Activated naive CD8-positive, alpha-beta T cell treated with anti-CD3 and anti-CD28 coated beads for 36 hours (primary cell): Measurements from ENCODE around the gene ALOXE3. TPM values are rescaled to one million over a fixed set of nuclear protein-coding genes. Genes with fewer than 3 reads are reported as not detected.

Experiments used
- DNase-seq: peaks from one replicate; pipeline ENCODE4 v3.0.0; 2021
- H3K27ac Mint-ChIP-seq: one replicate; pipeline ENCODE4 v1.8.0; 2022; ENCODE audit warnings: mild to moderate bottlenecking, moderate library complexity, mixed read lengths
- H3K27me3 Mint-ChIP-seq: one replicate; pipeline ENCODE4 v1.8.0; 2022; ENCODE audit warnings: mild to moderate bottlenecking, mixed read lengths
- H3K36me3 Mint-ChIP-seq: one replicate; pipeline ENCODE4 v1.8.0; 2021; ENCODE audit warnings: mild to moderate bottlenecking, mixed read lengths
- H3K4me1 Mint-ChIP-seq: one replicate; pipeline ENCODE4 v1.8.0; 2021; ENCODE audit warnings: mixed read lengths
- H3K4me3 Mint-ChIP-seq: one replicate; pipeline ENCODE4 v1.8.0; 2022; ENCODE audit warnings: mild to moderate bottlenecking, moderate library complexity, mixed read lengths
- H3K9me3 Mint-ChIP-seq: one replicate; pipeline ENCODE4 v1.8.0; 2022; ENCODE audit warnings: mixed read lengths
- total RNA-seq, 2 experiments: library from RNA; stranded (reverse); gene quantifications; one replicate each; pipeline ENCODE4 v1.2.3, GENCODE V29; 2021

The ALOXE3 gene
- total RNA-seq, 2 experiments from 2014 or later = 0.10 TPM; not detected in 1

GRCh38 chr17:8140065-8141029 lies 22.0 kb upstream of the ALOXE3 start:
- no peaks in the 10 kb centered on the region for H3K9me3 Mint-ChIP-seq
- H3K36me3 Mint-ChIP-seq = peaks cover 5% of the 10 kb centered on the region
- peaks cover 4% of the 10 kb centered on the region for H3K27me3 Mint-ChIP-seq
- peaks cover 2% of the 10 kb centered on the region for H3K4me1 Mint-ChIP-seq
- no peak overlapping the region for H3K27ac Mint-ChIP-seq
- H3K4me3 Mint-ChIP-seq = no peak overlapping the region
- DNase-seq = no peak

- Mint-ChIP-seq H3K9me3 (no peaks in the 10 kb centered on the region), H3K27ac (no peak overlapping the region), H3K4me3 (no peak overlapping the region), H3K36me3 (peaks cover 2% of the 10 kb centered on the region), H3K4me1 (peaks cover 2% of the 10 kb centered on the region), H3K27me3 (peaks cover 4% of the 10 kb centered on the region)
- DNase-seq = peak; percentile 95
Observed at GRCh38 chr17:8138672-8139371, 20.5 kb upstream of the ALOXE3 start.

GRCh38 chr17:8138374-8138671 lies 20.0 kb upstream of the ALOXE3 start:
- Mint-ChIP-seq H3K27me3 (peaks cover 4% of the 10 kb centered on the region), H3K4me1 (peaks cover 2% of the 10 kb centered on the region), H3K9me3 (no peaks in the 10 kb centered on the region), H3K27ac (no peak overlapping the region), H3K4me3 (no peak overlapping the region), H3K36me3 (no peaks in the 10 kb centered on the region)
- DNase-seq = no peak

GRCh38 chr17:8137645-8138373 lies 19.5 kb upstream of the ALOXE3 start:
- peaks cover 4% of the 10 kb centered on the region for H3K27me3 Mint-ChIP-seq
- no peak for DNase-seq
- H3K36me3 Mint-ChIP-seq = no peaks in the 10 kb centered on the region

GRCh38 chr17:8133941-8134340 lies 15.6 kb upstream of the ALOXE3 start:
- Mint-ChIP-seq H3K27me3 (peaks cover 4% of the 10 kb centered on the region), H3K4me1 (peaks cover 5% of the 10 kb centered on the region), H3K27ac (no peak overlapping the region)

More at GRCh38 chr17:8137645-8138373, 19.5 kb upstream of the ALOXE3 start:
- Mint-ChIP-seq H3K4me3 (no peak overlapping the region), H3K27ac (no peak overlapping the region), H3K9me3 (no peaks in the 10 kb centered on the region), H3K4me1 (peaks cover 2% of the 10 kb centered on the region)

GRCh38 chr17:8133399-8133798 lies 15.1 kb upstream of the ALOXE3 start:
- H3K27ac Mint-ChIP-seq = no peak overlapping the region
- H3K4me1 Mint-ChIP-seq = peaks cover 5% of the 10 kb centered on the region

More at GRCh38 chr17:8133941-8134340, 15.6 kb upstream of the ALOXE3 start:
- DNase-seq = no peak
- no peaks in the 10 kb centered on the region for H3K9me3 Mint-ChIP-seq
- no peaks in the 10 kb centered on the region for H3K36me3 Mint-ChIP-seq
- no peak overlapping the region for H3K4me3 Mint-ChIP-seq

GRCh38 chr17:8131844-8132441 lies 13.6 kb upstream of the ALOXE3 start:
- no peaks in the 10 kb centered on the region for H3K36me3 Mint-ChIP-seq
- no peak for DNase-seq
- peaks cover 9% of the 10 kb centered on the region for H3K27me3 Mint-ChIP-seq
- no peak overlapping the region for H3K4me3 Mint-ChIP-seq
- no peaks in the 10 kb centered on the region for H3K9me3 Mint-ChIP-seq
- H3K4me1 Mint-ChIP-seq = peaks cover 10% of the 10 kb centered on the region
- H3K27ac Mint-ChIP-seq = no peak overlapping the region

More at GRCh38 chr17:8133399-8133798, 15.1 kb upstream of the ALOXE3 start:
- Mint-ChIP-seq H3K36me3 (no peaks in the 10 kb centered on the region), H3K4me3 (no peak overlapping the region), H3K9me3 (no peaks in the 10 kb centered on the region), H3K27me3 (peaks cover 4% of the 10 kb centered on the region)
- DNase-seq = no peak

GRCh38 chr17:8128125-8128784 lies 9.9 kb upstream of the ALOXE3 start:
- H3K4me3 Mint-ChIP-seq = no peak overlapping the region
- H3K27ac Mint-ChIP-seq = no peak overlapping the region
- peaks cover 2% of the 10 kb centered on the region for H3K9me3 Mint-ChIP-seq
- peaks cover 4% of the 10 kb centered on the region for H3K36me3 Mint-ChIP-seq
- peaks cover 37% of the 10 kb centered on the region for H3K27me3 Mint-ChIP-seq
- no peak for DNase-seq
- H3K4me1 Mint-ChIP-seq = peaks cover 34% of the 10 kb centered on the region

GRCh38 chr17:8126491-8127066 lies 8.3 kb upstream of the ALOXE3 start:
- DNase-seq = peak; percentile 67
- Mint-ChIP-seq H3K27ac (peak overlapping the region; percentile 52), H3K4me3 (peak overlapping the region; percentile 85), H3K36me3 (peaks cover 4% of the 10 kb centered on the region), H3K4me1 (peaks cover 40% of the 10 kb centered on the region), H3K9me3 (peaks cover 2% of the 10 kb centered on the region), H3K27me3 (peaks cover 46% of the 10 kb centered on the region)

- H3K36me3 Mint-ChIP-seq = peaks cover 4% of the 10 kb centered on the region
- H3K4me1 Mint-ChIP-seq = peaks cover 42% of the 10 kb centered on the region
- no peak for DNase-seq
- peaks cover 46% of the 10 kb centered on the region for H3K27me3 Mint-ChIP-seq
- H3K27ac Mint-ChIP-seq = peak overlapping the region; percentile 95
- H3K9me3 Mint-ChIP-seq = peaks cover 2% of the 10 kb centered on the region
- H3K4me3 Mint-ChIP-seq = peak overlapping the region; percentile 85
Observed at GRCh38 chr17:8125947-8126490, 7.7 kb upstream of the ALOXE3 start.

GRCh38 chr17:8125154-8125946 lies 7.0 kb upstream of the ALOXE3 start:
- Mint-ChIP-seq H3K4me1 (peaks cover 48% of the 10 kb centered on the region), H3K27me3 (peaks cover 52% of the 10 kb centered on the region), H3K27ac (peak overlapping the region; percentile 95), H3K9me3 (peaks cover 5% of the 10 kb centered on the region), H3K4me3 (peak overlapping the region; percentile 85), H3K36me3 (peaks cover 8% of the 10 kb centered on the region)
- peak; percentile 86 for DNase-seq

GRCh38 chr17:8124350-8125153 lies 6.2 kb upstream of the ALOXE3 start:
- no peak for DNase-seq
- Mint-ChIP-seq H3K4me3 (peak overlapping the region; percentile 85), H3K36me3 (peaks cover 10% of the 10 kb centered on the region), H3K9me3 (peaks cover 5% of the 10 kb centered on the region), H3K4me1 (peaks cover 56% of the 10 kb centered on the region), H3K27me3 (peaks cover 58% of the 10 kb centered on the region), H3K27ac (peak overlapping the region; percentile 69)
